K562 (cell line): ENCODE results near the gene ID2. TPM values are rescaled to one million over a fixed set of nuclear protein-coding genes. Genes with fewer than 3 reads are reported as not detected.

Experiments used
- CTBP1 ChIP-seq: fragments of 450-650 bp; IDR thresholded peaks from 2 replicates; pipeline ENCODE4 v1.6.1; 2016; ENCODE audit warnings: borderline replicate concordance
- DIDO1 ChIP-seq: fragments of 450-650 bp; IDR thresholded peaks from 2 replicates; pipeline ENCODE4 v1.6.1; 2016; ENCODE audit warnings: low read depth, missing biosample characterization, missing genetic modification characterization
- DMBX1 ChIP-seq: fragments of 250-450 bp; sonication (Bioruptor Pico); IDR thresholded peaks from 2 replicates; pipeline ENCODE4 v1.8.0; 2022; ENCODE audit warnings: inconsistent platforms, mild to moderate bottlenecking, moderate library complexity, borderline replicate concordance
- ETV5 ChIP-seq: sonication (generic); formaldehyde crosslinking; IDR thresholded peaks from 2 replicates; pipeline ENCODE4 v1.4.0; 2020; ENCODE audit warnings: low read depth, mild to moderate bottlenecking, missing genetic modification reagents
- EWSR1 ChIP-seq: fragments of 450-650 bp; IDR thresholded peaks from 2 replicates; pipeline ENCODE4 v1.6.1; 2018; ENCODE audit warnings: borderline replicate concordance, mild to moderate bottlenecking, low read depth, moderate library complexity; ENCODE audit not compliant: partially characterized antibody
- HSF4 ChIP-seq: fragments of 250-450 bp; sonication (Bioruptor Pico); IDR thresholded peaks from 2 replicates; pipeline ENCODE4 v2.1.2; 2022; ENCODE audit warnings: mild to moderate bottlenecking, moderate library complexity, borderline replicate concordance
- KDM1A ChIP-seq, 2 experiments: fragments of 450-650 bp; IDR thresholded peaks; 2 replicates each; pipeline ENCODE4 v1.6.1; 2016; ENCODE audit warnings: mild to moderate bottlenecking in 2 of 2
- KLF16 ChIP-seq: IDR thresholded peaks from 2 replicates; pipeline ENCODE4 v1.6.1; 2016; ENCODE audit warnings: antibody characterized with exemption
- MAZ ChIP-seq, 2 experiments: fragments of 450-650 bp in 1 of 2; sonication (generic) in 1 of 2; formaldehyde crosslinking; IDR thresholded peaks in 1 of 2; conservative IDR thresholded peaks in 1 of 2; 2 replicates each; pipeline versions ENCODE4 v1.4.0 to v1.5.0; 2020; ENCODE audit warnings: mild to moderate bottlenecking in 1 of 2, missing genetic modification reagents in 1 of 2
- MYC ChIP-seq, 2 experiments: fragments of 250-450 bp in 1 of 2; sonication (Bioruptor Pico) in 1 of 2; IDR thresholded peaks; 2 replicates each; pipeline versions ENCODE4 v1.5.1 to v1.6.1; 2012 to 2021; ENCODE audit warnings: low read depth in 2 of 2, borderline replicate concordance in 1 of 2, improper control_type of control experiment in 1 of 2, low read length in 1 of 2, mild to moderate bottlenecking in 1 of 2, moderate library complexity in 1 of 2
- MYNN ChIP-seq, 2 experiments: sonication (generic); formaldehyde crosslinking in 1 of 2; IDR thresholded peaks; 2 replicates each; pipeline versions ENCODE4 v1.5.0 to v1.6.1; 2016 to 2020; ENCODE audit warnings: antibody characterized with exemption in 1 of 2, missing genetic modification reagents in 1 of 2
- NR2C2 ChIP-seq, 2 experiments: fragments of 200-800 bp in 1 of 2; sonication (Bioruptor generic) in 1 of 2; sonication (generic) in 1 of 2; formaldehyde crosslinking in 1 of 2; IDR thresholded peaks; 2 replicates each; pipeline versions ENCODE4 v1.6.1 to v1.8.0; 2016 to 2022; ENCODE audit warnings: mild to moderate bottlenecking in 1 of 2, missing compliant biosample characterization in 1 of 2, missing genetic modification characterization in 1 of 2, missing genetic modification reagents in 1 of 2
- PHB ChIP-seq: fragments of 250-450 bp; sonication (Bioruptor Pico); IDR thresholded peaks from 2 replicates; pipeline ENCODE4 v1.5.0; 2021
- PYGO2 ChIP-seq: fragments of 450-650 bp; IDR thresholded peaks from 2 replicates; pipeline ENCODE4 v1.6.1; 2016; ENCODE audit warnings: mild to moderate bottlenecking, missing genetic modification characterization, moderate library complexity, missing compliant biosample characterization
- SIRT6 ChIP-seq: IDR thresholded peaks from one replicate; pipeline ENCODE4 v1.6.1; 2012; ENCODE audit warnings: low read depth, mild to moderate bottlenecking, control low read depth, inconsistent platforms, low read length, moderate library complexity
- SRF ChIP-seq, 2 experiments: fragments of 250-450, 450-650 bp in 1 of 2; sonication (Bioruptor Pico) in 1 of 2; sonication (generic) in 1 of 2; formaldehyde crosslinking; IDR thresholded peaks; 2 replicates each; pipeline versions ENCODE4 v1.5.0 to v1.5.1; 2020 to 2022; ENCODE audit warnings: mild to moderate bottlenecking in 1 of 2, missing genetic modification reagents in 1 of 2
- ZNF79 ChIP-seq: fragments of 250-450 bp; sonication (Bioruptor Pico); IDR thresholded peaks from 2 replicates; pipeline ENCODE4 v1.4.0; 2020; ENCODE audit warnings: low read depth, mild to moderate bottlenecking, moderate library complexity
- polyA plus RNA-seq, 8 experiments: library from polyadenylated mRNA; depleted of rRNA in 4 of 8; stranded (reverse) in 5 of 8; unstranded in 3 of 8; fragments of >200 nt; fragmentation: Nextera tagmentation in 2 of 8; fragmentation: Illumina TruSeq in 1 of 8; extraction: Ambion mirVana in 2 of 8; extraction: Trizol in 1 of 8; gene quantifications; 2 replicates each; pipeline versions ENCODE4 v1.2.1 to v1.2.3, GENCODE V29; 2011 to 2014; ENCODE audit warnings: inconsistent platforms in 1 of 8, missing spikeins in 1 of 8
- total RNA-seq, 7 experiments: library from RNA; depleted of rRNA in 6 of 7; stranded (reverse); fragments of >200 nt in 6 of 7; fragmentation: Illumina TruSeq in 2 of 7; extraction: Trizol in 2 of 7; gene quantifications; 2 replicates each; pipeline versions ENCODE4 v1.2.1 to v1.2.3, GENCODE V29; 2011 to 2021; ENCODE audit warnings: low replicate concordance in 1 of 7
- TF ChIP-seq, protein P1 (sequence below): fragments of 450-650 bp; IDR thresholded peaks from 2 replicates; pipeline ENCODE4 v1.6.1; 2017; ENCODE audit warnings: antibody characterized with exemption, mild to moderate bottlenecking
- TF ChIP-seq, protein P2 (sequence below): fragments of 250-450 bp; sonication (Bioruptor Pico); IDR thresholded peaks from 2 replicates; pipeline ENCODE4 v1.4.0; 2020
- TF ChIP-seq, protein P3 (sequence below), 2 experiments: fragments of 200-800 bp in 1 of 2; sonication (Bioruptor generic) in 1 of 2; sonication (generic) in 1 of 2; formaldehyde crosslinking in 1 of 2; IDR thresholded peaks in 1 of 2; conservative IDR thresholded peaks in 1 of 2; 2 replicates each; pipeline versions ENCODE4 v1.5.0 to v1.6.1; 2016 to 2020; ENCODE audit warnings: missing compliant biosample characterization in 1 of 2, missing genetic modification characterization in 1 of 2, missing genetic modification reagents in 1 of 2

ID2 gene
- total and polyA plus RNA-seq, 9 of the 15 experiments (the other 6 are each of a cell fraction or from before 2014, with no cell fraction given) = 8.0 to 35.7 (median 16.6) TPM

DNA sequence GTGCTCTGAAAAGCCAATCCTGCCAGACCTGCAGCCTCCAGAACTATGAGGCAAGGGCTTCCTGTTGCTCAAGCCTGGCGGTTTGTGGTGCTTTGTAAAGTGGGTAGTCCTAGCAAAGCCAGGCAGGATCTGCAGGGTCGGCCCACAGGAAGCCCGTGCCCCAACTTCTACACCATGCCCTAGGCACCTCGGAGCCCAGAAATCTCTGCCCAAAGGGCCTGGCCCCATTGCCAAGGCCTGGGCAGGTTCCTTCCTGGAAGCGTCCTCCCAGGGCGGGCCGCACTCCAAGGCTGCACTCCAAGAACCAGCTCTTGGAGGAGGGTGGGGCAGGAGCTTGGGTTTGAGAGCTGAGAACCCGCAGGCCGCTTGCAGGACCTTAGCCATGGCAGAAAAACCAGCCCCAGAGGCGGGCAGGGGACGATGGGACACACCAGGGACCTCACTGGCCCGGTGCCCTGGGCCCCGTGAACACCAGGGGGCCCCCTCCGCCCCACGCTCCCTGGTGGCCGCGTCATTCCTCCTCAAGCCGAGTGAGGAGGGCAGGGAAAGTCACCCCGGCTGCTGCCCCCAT lies 37.2 kb upstream of the ID2 start (continued):
- TF ChIP-seq PYGO2 (tag) = no peak
- TF ChIP-seq NR2C2 (CRISPR knock-in tag; IDR thresholded peaks at IDR 0.05) = no peak
- no peak for TF ChIP-seq NR2C2 (tag; IDR thresholded peaks at IDR 0.05)
- no peak for TF ChIP-seq EWSR1
- TF ChIP-seq MAZ (CRISPR knock-in tag; conservative IDR thresholded peaks at IDR 0.05 in 1 of 2, IDR thresholded peaks at IDR 0.05 in 1 of 2) = 0 out of 4 replicates have a peak, but pooled peaks of 1 of the 2 experiments have one; percentile 32
- TF ChIP-seq KLF16 = no peak
- TF ChIP-seq, protein P1, sequence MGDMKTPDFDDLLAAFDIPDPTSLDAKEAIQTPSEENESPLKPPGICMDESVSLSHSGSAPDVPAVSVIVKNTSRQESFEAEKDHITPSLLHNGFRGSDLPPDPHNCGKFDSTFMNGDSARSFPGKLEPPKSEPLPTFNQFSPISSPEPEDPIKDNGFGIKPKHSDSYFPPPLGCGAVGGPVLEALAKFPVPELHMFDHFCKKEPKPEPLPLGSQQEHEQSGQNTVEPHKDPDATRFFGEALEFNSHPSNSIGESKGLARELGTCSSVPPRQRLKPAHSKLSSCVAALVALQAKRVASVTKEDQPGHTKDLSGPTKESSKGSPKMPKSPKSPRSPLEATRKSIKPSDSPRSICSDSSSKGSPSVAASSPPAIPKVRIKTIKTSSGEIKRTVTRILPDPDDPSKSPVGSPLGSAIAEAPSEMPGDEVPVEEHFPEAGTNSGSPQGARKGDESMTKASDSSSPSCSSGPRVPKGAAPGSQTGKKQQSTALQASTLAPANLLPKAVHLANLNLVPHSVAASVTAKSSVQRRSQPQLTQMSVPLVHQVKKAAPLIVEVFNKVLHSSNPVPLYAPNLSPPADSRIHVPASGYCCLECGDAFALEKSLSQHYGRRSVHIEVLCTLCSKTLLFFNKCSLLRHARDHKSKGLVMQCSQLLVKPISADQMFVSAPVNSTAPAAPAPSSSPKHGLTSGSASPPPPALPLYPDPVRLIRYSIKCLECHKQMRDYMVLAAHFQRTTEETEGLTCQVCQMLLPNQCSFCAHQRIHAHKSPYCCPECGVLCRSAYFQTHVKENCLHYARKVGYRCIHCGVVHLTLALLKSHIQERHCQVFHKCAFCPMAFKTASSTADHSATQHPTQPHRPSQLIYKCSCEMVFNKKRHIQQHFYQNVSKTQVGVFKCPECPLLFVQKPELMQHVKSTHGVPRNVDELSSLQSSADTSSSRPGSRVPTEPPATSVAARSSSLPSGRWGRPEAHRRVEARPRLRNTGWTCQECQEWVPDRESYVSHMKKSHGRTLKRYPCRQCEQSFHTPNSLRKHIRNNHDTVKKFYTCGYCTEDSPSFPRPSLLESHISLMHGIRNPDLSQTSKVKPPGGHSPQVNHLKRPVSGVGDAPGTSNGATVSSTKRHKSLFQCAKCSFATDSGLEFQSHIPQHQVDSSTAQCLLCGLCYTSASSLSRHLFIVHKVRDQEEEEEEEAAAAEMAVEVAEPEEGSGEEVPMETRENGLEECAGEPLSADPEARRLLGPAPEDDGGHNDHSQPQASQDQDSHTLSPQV = 0 out of 2 replicates have a peak, but pooled peaks have one; percentile 44
- no peak for TF ChIP-seq PHB (CRISPR knock-in tag)
- TF ChIP-seq ETV5 (CRISPR knock-in tag) = no peak
- no peak for TF ChIP-seq HSF4 (CRISPR knock-in tag)
- TF ChIP-seq MYC (IDR thresholded peaks at IDR 0.05; ENCODE audit: low read depth, low read length) = 0 out of 2 replicates have a peak, but pooled peaks have one; percentile 32
- TF ChIP-seq MYC (CRISPR knock-in tag; IDR thresholded peaks at IDR 0.05; ENCODE audit: borderline replicate concordance, low read depth) = no peak
- TF ChIP-seq, protein P2, sequence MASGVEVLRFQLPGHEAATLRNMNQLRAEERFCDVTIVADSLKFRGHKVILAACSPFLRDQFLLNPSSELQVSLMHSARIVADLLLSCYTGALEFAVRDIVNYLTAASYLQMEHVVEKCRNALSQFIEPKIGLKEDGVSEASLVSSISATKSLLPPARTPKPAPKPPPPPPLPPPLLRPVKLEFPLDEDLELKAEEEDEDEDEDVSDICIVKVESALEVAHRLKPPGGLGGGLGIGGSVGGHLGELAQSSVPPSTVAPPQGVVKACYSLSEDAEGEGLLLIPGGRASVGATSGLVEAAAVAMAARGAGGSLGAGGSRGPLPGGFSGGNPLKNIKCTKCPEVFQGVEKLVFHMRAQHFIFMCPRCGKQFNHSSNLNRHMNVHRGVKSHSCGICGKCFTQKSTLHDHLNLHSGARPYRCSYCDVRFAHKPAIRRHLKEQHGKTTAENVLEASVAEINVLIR (CRISPR knock-in tag) = no peak
- no peak for TF ChIP-seq ZNF79 (CRISPR knock-in tag)
- TF ChIP-seq, protein P3, sequence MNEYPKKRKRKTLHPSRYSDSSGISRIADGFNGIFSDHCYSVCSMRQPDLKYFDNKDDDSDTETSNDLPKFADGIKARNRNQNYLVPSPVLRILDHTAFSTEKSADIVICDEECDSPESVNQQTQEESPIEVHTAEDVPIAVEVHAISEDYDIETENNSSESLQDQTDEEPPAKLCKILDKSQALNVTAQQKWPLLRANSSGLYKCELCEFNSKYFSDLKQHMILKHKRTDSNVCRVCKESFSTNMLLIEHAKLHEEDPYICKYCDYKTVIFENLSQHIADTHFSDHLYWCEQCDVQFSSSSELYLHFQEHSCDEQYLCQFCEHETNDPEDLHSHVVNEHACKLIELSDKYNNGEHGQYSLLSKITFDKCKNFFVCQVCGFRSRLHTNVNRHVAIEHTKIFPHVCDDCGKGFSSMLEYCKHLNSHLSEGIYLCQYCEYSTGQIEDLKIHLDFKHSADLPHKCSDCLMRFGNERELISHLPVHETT (CRISPR knock-in tag; conservative IDR thresholded peaks at IDR 0.05 in 1 of 2, IDR thresholded peaks at IDR 0.05 in 1 of 2) = no peak
- no peak for TF ChIP-seq SRF (CRISPR knock-in tag; IDR thresholded peaks at IDR 0.05)
- TF ChIP-seq DIDO1 (tag) = no peak
- peak; percentile 44; the same call in 1 of the 2 replicates for TF ChIP-seq CTBP1
- TF ChIP-seq SIRT6 = no peak
- 0 out of 2 replicates have a peak, but pooled peaks have one; percentile 43 for TF ChIP-seq MYNN (IDR thresholded peaks at IDR 0.05)
- TF ChIP-seq MYNN (CRISPR knock-in tag; IDR thresholded peaks at IDR 0.05) = no peak
- TF ChIP-seq DMBX1 (CRISPR knock-in tag) = no peak
- no peak for TF ChIP-seq KDM1A (IDR thresholded peaks at IDR 0.05)
